NCI-H2171 (cell line): ENCODE data around the gene TOR4A.
"Not testable (repeated sequence)": the region's sequence is repeated elsewhere in the genome, so short reads cannot be mapped to it uniquely, and the experiment has no call there.

ENCODE experiments used
- DNase-seq: peaks from one replicate; lab custom pipeline; 2025; lab: John Stamatoyannopoulos, UW

The TOR4A gene

DNA sequence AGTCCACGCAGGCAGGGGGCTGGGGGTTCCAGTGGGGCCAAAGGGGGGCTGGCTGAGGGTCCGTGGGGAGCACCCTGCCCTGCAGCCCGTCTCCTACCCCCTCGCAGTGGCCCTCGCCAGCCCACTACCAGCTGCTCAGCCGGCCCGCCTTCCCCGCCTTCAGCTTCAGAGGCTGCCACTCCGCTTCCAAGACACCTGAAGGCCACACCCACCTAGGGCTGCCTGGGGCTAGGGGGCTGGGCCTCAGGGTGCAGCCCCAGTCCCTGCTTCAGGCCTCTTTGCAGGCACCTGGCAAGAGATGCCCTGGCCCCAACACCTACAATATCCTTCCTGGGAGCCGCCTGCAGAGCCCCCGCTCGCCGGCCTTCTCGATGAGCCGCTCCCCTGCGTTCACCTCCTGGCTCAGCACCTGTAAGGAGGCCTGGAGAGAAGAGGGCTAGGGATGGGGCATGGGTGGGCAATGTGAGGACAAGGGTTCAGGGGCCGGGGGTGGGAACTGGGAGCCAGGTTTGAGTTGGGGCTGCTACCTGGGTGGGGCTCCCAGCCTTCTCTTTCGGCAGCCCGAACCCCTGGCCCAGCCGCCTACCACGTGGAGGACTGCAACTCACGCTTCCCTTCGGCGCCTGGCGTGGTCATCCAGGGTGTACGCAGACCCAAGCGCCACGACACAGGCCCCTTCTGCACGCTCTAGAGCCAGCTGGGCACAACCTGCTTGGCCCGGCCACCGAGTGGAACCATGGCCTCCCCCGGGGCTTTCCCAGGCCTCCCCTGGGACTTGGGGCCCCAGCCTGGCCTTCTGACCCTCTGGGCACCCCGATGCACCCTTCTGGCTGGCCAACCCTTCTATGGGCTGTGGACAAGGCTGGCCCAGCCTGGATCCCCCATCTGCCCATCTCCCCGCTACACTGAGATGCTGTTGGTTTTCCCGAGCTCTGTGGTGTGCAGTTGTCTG is 24.7 kb upstream of the TOR4A start:
- no peak for DNase-seq

DNA sequence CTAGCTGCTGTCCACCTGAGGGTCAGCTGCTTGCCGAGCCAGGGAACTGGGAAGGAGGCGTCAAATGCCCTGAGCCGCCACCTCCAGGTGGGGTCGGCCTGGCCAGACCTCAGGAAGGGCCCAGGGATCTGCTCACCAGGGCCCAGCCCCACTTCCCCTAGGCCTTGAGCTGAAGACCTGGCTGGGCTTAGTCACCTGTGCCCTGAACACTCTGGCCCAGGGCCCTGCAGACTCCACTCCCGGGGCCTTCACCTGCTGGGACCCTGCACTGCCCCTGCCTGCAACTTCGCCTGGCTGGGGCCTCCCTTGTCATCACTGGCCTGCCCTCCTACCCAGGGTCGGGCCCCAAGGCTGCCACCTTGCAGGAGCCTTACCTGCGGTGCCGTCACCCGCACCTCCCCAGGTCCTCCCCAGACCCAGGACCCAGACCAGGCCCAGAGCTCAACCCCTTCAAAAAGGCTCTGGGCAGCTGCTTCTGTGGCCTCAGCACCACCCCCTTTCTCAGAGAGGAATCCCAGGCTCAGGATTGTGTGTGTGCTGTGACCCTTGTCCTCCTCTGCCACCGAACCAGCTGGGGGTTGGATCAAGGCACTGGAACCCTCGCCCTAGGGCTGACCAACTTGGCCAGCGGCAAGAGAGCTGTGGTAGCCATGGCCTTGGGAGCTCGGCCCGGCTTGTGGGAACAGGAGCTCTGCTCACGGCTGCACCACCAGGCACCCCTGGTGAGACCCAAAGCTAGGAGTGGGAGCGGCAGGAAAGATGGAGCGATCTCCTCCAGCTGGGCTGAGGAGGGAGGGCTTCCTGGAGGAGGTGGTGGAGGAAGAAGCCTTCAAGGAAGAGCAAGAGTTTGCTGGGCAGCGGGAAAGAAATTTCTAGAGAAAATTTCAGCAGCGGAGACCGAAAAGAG is 23.6 kb upstream of the TOR4A start:
- DNase-seq: no peak

DNA sequence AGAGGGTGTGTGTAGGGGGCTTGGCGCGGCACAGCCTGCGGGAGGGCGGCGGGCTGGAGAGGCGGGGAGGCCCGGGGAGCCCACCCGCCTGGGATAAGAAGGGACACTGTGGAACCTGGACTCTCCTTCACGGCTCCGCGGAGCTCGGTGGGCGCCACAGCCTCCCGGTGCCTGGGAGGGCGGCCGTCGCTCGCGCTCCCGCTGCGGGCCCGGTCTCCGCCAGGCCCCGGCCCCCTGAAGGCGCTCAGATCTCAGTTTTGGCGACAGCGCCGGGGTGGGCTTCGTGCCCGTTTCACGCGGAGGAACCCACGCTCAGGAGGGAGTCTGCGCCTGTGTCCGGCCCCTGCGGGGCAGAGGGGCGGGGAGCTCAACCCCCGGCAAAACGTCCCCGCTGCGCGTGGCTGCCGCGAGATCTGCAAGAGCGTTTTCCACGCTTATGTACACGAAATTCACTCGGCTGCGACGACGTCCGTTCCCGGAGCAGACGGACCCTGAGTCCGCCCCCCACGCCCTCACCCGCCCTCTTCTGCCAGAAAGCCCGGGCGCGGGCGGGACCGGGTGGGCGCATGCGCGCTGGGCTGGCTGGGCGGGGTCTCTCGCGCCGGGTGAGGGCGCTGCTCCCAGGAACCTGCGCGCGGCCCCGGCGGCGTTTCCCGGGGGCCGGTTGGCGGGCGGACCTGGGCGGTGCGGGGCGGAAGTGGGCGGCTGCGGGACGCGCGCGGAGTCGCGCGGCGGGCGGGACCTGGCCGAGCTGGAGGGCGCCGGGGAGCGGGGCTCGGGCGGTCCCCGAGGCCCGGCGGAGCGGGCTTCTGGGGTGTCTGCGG is 22.7 kb upstream of the TOR4A start, which contains the start of gene NELFB:
Gene NELFB (plus strand): TSS at position 704 of the 824 bp plus-strand sequence.
- DNase-seq: peak; percentile 92

DNA sequence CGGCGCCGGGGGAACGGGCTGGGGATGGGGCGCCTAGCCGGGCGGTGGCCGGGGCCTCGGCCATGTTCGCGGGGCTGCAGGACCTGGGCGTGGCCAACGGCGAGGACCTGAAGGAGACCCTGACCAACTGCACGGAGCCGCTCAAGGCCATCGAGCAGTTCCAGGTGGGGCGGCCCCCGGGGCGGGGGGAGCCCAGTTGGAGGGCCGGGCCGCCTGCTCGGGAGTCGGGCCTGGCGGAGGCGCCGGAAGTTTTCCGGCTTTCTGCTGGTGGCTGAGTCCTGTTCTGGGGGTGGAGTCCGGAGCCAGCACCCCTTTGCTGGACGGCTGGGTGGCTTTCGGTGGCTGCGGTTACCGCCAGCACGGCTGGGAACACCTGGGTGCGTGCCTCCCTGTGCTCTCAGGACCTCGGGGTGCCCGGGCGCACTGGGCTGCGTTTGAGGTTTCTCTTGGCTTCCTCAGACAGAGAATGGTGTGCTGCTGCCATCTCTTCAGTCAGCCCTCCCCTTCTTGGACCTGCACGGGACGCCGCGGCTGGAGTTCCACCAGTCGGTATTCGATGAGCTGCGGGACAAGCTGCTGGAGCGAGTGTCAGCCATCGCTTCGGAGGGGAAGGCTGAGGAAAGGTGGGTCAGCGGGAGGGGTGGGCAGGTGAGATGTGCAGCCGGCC is 21.9 kb upstream of the TOR4A start:
- DNase-seq: no peak

- DNase-seq: no peak
Measured at GRCh38 chr9:137256362-137256761, 21.2 kb upstream of the TOR4A start.

DNA sequence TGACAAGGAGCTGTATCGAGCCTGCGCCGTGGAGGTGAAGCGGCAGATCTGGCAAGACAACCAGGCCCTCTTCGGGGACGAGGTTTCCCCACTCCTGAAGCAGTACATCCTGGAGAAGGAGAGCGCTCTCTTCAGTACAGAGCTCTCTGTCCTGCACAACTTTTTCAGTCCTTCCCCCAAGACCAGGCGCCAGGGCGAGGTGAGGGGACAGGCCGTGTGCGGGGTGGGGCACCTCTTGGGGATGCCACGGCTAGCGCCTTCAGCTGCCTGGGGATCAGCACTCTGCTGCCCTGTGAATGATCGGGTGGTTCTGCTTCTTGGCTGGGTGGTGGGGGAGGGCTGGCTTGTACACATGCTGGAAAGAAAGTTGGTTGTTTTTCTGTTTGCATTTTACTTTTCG is 20.7 kb upstream of the TOR4A start:
- DNase-seq: no peak

DNA sequence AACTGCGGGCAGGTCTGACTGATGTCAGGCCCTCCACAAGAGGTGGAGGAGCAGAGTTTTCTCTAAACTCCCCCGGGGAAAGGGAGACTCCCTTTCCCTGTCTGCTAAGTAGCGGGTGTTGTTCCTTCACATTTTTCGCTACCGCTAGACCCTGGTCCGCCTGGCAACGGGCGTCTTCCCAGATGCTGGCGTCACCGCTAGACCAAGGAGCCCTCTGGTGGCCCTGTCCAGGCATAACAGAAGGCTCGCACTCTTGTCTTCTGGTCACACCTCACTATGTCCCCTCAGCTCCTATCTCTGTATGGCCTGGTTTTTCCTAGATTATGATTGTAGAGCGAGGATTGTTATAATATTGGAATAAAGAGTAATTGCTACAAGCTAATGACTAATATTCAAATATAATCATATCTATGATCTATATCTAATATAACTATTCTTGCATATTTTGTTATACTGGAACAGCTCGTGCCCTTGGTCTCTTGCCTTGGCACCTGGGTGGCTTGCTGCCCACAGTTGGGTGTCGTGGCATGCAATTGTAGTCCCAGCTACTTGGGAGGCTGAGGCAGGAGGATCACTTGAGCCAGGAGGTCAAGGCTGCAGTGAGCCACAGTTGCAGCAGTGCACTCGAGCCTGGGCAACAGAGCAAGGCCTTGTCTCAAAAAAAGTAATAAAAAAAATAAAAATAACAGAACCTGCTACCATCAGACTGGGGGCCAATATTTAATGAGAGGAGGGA is 15.2 kb upstream of the TOR4A start:
- not testable (repeated sequence) for DNase-seq

GRCh38 chr9:137262909-137263285 is 14.6 kb upstream of the TOR4A start:
- no peak for DNase-seq

DNA sequence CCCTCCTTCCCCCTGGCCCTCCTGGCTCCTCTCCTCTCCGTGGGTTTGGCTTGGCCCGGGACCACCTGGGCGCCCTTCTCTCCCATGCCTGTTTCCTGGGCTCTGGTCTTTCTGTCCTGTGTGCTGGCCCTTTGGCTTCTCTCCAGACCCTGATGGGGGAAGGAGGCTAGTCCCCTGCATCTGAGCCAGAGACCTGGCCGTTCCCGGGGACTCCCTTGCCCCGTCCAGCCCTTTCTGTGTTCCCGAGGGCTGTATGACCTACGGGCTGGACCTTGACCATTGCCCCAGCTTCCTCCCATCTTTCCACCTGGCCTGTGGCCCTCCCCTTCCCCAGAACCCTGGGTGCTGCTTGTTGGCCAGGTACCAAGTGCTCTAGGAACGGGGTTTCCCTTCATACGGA is 14.0 kb upstream of the TOR4A start:
- no peak for DNase-seq

DNA sequence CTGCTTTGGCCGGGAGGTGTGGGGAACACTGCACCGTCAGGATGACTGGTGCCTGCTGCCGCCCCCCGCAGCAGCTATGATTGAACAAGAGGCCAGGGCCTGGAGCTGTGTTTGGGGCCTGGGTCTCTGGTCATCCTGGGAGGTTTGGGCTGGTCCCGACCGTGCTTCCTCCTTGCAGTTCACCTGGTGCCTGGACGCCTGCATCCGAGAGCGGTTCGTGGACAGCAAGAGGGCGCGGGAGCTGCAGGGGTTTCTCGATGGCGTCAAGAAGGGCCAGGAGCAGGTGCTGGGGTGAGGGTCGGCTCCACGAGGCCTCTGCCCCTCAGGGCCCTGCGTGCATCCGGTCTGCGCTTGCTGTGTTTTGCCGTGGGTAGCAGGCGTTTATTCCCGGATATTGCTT is 13.5 kb upstream of the TOR4A start:
- DNase-seq: no peak

DNA sequence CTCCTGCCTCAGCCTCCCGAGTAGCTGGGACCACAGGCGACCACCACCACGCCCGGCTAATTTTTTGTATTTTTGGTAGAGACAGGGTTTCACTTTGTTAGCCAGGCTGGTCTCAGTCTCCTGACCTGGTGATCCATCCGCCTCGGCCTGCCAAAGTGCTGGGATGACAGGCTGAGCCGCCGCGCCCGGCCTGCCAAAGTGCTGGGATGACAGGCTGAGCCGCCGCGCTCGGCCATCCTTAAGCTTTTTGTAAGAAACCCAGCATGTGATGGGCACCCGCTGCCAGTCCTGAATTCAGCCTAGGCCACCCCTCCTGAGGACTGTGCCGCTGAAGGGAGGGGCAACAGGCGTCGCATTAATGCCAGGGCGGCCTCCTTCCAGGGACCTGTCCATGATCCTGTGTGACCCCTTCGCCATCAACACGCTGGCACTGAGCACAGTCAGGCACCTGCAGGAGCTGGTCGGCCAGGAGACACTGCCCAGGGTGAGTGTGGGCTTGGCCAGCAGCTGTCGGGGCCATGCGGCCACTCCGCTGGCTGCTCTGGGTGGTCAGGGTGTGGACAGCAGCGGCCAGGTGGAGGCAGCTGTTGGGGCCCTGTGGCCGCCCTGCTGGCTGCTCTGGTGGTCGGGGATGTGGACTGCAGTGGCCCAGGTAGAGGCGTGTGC is 11.9 kb upstream of the TOR4A start:
- no peak for DNase-seq

GRCh38 chr9:137266162-137266527 is 11.4 kb upstream of the TOR4A start:
- no peak for DNase-seq

- no peak for DNase-seq
Measured at GRCh38 chr9:137266585-137267453, 10.7 kb upstream of the TOR4A start.

- no peak for DNase-seq
Measured at GRCh38 chr9:137267933-137268355, 9.6 kb upstream of the TOR4A start.

GRCh38 chr9:137268538-137269201 is 8.9 kb upstream of the TOR4A start:
- DNase-seq: no peak

DNA sequence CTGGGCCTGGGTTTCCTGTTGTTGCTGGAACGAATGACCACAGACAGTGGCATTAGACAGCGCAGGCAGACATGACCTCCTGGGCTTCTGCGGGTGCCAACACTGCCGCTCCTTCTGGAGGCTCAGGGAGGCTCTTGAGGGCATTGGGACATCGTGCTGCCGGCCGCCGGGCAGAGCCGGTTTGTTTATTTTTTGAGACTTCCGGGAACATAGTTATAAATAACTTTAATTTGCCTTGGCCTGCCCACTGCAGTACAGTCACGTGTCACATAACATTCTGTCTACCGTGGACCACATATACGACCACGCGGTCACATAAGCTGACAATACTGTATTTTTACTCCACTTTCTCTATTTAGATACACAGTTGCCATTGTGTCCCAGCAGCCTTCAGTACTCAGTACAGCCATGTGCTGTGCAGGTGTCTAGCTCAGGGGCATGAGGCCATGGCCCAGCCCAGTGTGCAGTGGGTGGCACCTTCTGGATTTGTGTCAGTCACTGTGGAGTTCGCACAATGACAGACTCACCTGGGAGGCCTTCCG is 8.2 kb upstream of the TOR4A start:
- DNase-seq: no peak

GRCh38 chr9:137270929-137271695 is 6.4 kb upstream of the TOR4A start:
- DNase-seq: no peak

- no peak for DNase-seq
Measured at GRCh38 chr9:137271696-137272076, 5.8 kb upstream of the TOR4A start.
